ENCODE data around the gene CARMIL1.

- TF ChIP-seq POLR2A (IDR thresholded peaks at IDR 0.05) (no peak), CTCF (IDR thresholded peaks at IDR 0.05) (no peak)
Observed at GRCh38 chr6:25620391-25620790, 341.2 kb downstream of the CARMIL1 start.
